Fibroblast of pulmonary artery (primary cell): ENCODE results near the gene DNM1L.

Experiments used
- DNase-seq: peaks from one replicate; pipeline ENCODE4 v3.0.0-alpha.2; 2010; ENCODE audit warnings: low read depth
- H3K4me3 ChIP-seq: replicated peaks from 2 replicates; pipeline ENCODE4 v1.5.1; 2011; ENCODE audit warnings: low read depth, mild to moderate bottlenecking, control low read depth, low read length, moderate library complexity
- CTCF ChIP-seq: IDR thresholded peaks from 2 replicates; pipeline ENCODE4 v1.5.1; 2011; ENCODE audit warnings: mild to moderate bottlenecking, control low read depth, low read length, inconsistent platforms; ENCODE audit errors: missing control alignments

DNM1L gene

DNA sequence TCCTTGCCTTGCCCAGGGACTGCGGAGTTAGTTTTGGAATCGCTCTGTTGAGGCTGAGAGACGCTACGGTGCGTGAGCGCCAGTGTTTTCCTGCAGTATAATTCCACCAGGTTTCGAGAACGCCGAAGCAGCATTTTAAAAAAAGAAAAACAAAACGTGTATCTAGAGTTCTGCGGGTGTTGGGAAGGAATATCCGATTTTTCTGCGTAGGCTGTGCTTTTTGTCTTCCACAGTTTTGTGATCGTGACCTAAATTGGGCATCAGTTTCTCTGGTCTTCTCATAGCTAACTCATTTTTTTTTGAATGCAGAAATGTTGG lies 778 bp downstream of the DNM1L start:
- no peak for TF ChIP-seq CTCF
- no peak for DNase-seq
- H3K4me3 ChIP-seq: peak overlapping the region; percentile 92

DNA sequence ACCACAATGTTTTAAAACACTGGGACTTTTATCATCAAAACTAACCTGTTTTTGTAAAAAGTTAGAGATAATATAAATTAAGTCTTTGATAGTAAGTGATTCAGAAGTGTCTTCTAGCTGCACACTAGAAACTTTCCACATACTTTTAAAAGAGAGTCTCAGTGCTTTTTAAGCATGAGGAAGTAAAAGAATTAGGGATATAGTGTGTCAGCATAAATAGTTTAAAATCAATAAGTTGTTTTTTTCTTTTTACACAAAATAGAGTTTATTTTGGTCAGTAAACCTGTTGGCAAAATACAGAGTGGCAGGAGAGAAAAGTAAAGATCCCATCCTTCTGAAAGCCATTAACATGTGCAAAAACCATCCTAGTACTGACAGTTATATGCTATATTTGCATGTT lies 1.7 kb downstream of the DNM1L start:
- H3K4me3 ChIP-seq: peak overlapping the region; percentile 92
- DNase-seq: no peak
- TF ChIP-seq CTCF: no peak

DNA sequence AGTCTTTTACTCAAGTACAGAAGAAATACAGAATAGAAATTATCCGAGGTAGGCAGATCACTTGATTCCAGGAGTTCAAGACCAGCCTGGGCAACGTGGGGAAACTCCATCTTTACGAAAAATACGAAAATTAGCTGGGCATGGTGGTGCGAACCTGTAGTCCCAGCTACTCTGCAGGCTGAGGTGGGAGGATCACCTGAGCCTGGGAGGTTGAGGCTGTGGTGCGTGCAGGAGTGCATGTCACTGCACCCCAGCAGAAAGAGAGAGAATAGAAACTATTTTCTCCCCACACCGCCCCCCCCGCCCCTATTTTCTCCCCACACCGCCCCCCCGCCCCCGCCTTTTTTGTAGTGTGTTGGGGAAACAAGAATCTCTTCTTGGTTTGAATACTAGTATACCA lies 2.2 kb downstream of the DNM1L start:
- no peak for DNase-seq
- H3K4me3 ChIP-seq: no peak overlapping the region
- TF ChIP-seq CTCF: no peak

DNA sequence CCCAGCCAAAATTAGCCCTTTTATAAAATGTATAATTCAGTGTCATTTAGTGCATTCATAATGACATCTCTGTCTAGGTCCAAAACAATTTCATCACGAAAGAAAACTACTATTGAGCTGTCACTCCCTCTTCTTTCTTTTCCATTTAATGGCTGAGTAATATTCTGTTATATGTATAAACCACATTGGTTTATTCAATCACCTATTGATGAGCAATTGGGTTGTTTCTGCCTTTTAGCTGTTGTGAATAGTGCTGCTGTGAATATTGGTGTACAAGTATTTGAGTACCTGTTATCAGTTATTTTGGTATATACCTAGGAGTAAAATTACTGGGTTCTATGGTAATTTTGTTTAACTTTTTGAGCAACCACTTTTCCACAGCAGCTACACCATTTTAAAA lies 7.2 kb downstream of the DNM1L start:
- no peak overlapping the region for H3K4me3 ChIP-seq
- DNase-seq: no peak
- no peak for TF ChIP-seq CTCF

DNA sequence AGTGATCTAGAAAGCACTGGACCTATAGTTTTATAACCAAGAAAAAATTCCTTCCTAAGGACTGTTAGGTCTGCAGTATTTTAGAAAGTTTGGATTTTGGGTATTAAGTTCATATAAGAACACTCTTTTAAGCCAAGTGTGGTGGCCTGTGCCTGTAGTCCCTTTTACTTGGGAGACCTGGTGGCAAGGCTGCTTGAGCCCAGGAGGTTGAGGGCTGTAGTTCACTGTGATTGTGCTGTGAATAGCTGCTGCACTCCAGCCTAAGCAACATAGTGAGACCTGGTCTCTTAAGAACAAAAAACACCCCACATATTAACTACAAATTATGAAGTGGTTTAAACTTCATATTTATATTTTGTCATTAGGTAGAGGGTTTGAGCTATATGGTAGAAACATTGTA lies 9.7 kb downstream of the DNM1L start:
- no peak for DNase-seq
- no peak overlapping the region for H3K4me3 ChIP-seq
- TF ChIP-seq CTCF: no peak

DNA sequence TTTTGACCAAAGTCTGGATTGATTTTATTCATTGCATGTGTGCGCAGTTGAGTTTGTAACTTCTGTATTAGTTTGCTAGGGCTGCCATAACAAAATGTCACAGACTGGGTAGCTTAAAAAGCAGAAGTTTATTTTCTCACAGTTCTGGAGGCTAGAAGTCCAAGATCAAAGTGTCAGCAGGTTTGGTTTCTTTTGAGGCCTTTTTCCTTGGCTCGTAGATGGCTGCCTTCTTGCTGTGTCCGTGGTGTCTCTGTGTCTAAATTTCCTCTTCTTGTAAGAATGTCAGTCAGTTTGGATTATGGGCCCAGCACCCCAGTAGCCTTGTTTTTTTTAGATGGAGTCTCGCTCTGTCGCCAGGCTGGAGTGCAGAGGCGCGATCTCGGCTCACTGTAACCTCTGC lies 11.8 kb downstream of the DNM1L start:
- H3K4me3 ChIP-seq: no peak overlapping the region
- no peak for DNase-seq
- no peak for TF ChIP-seq CTCF

- no peak for TF ChIP-seq CTCF
- no peak overlapping the region for H3K4me3 ChIP-seq
- DNase-seq: no peak
These were observed 13.3 kb downstream of the DNM1L start for GRCh38 chr12:32692358-32692757.
